Measurements from ENCODE around the gene MYOF.
"Not testable (repeated sequence)": the region's sequence is repeated elsewhere in the genome, so short reads cannot be mapped to it uniquely, and the experiment has no call there.

Gene MYOF

GRCh38 chr10:93431361-93431760, 50.8 kb downstream of the MYOF start:
- no peak for TF ChIP-seq CTCF (IDR thresholded peaks at IDR 0.05; ENCODE audit: low read depth, low read length)
- no peak overlapping the region for H3K4me3 ChIP-seq (replicated peaks in 1 of 2; ENCODE audit: low read depth in 2 of 2, low read length in 2 of 2)
- DNase-seq (ENCODE audit: low read depth in 2 of 2) = no peak

- H3K4me3 ChIP-seq (replicated peaks in 1 of 2; ENCODE audit: low read depth in 2 of 2, low read length in 2 of 2) = no peak overlapping the region
- no peak for DNase-seq (ENCODE audit: low read depth in 2 of 2)
- no peak for TF ChIP-seq CTCF (IDR thresholded peaks at IDR 0.05; ENCODE audit: low read depth, low read length)
These were observed 56.3 kb downstream of the MYOF start for GRCh38 chr10:93425861-93426260.

GRCh38 chr10:93422118-93422517, 60.0 kb downstream of the MYOF start:
- TF ChIP-seq CTCF (IDR thresholded peaks at IDR 0.05; ENCODE audit: low read depth, low read length) = no peak
- DNase-seq (ENCODE audit: low read depth in 2 of 2) = peak in 1 of 2 donors; percentile 36
- no peak overlapping the region for H3K4me3 ChIP-seq (replicated peaks in 1 of 2; ENCODE audit: low read depth in 2 of 2, low read length in 2 of 2)

GRCh38 chr10:93420944-93421825, 60.9 kb downstream of the MYOF start:
- H3K4me3 ChIP-seq (replicated peaks in 1 of 2; ENCODE audit: low read depth in 2 of 2, low read length in 2 of 2) = no peak overlapping the region
- no peak for TF ChIP-seq CTCF (IDR thresholded peaks at IDR 0.05; ENCODE audit: low read depth, low read length)
- no peak for DNase-seq (ENCODE audit: low read depth in 2 of 2)

GRCh38 chr10:93420091-93420490, 62.0 kb downstream of the MYOF start:
- DNase-seq (ENCODE audit: low read depth in 2 of 2) = no peak
- H3K4me3 ChIP-seq (replicated peaks in 1 of 2; ENCODE audit: low read depth in 2 of 2, low read length in 2 of 2) = no peak overlapping the region
- no peak for TF ChIP-seq CTCF (IDR thresholded peaks at IDR 0.05; ENCODE audit: low read depth, low read length)

GRCh38 chr10:93419016-93419415, 63.1 kb downstream of the MYOF start:
- not testable (repeated sequence) for H3K4me3 ChIP-seq (replicated peaks in 1 of 2; ENCODE audit: low read depth in 2 of 2, low read length in 2 of 2); DNase-seq (ENCODE audit: low read depth in 2 of 2)

GRCh38 chr10:93417921-93418320, 64.2 kb downstream of the MYOF start:
- H3K4me3 ChIP-seq (replicated peaks in 1 of 2; ENCODE audit: low read depth in 2 of 2, low read length in 2 of 2) = no peak overlapping the region
- no peak for DNase-seq (ENCODE audit: low read depth in 2 of 2)
- no peak for TF ChIP-seq CTCF (IDR thresholded peaks at IDR 0.05; ENCODE audit: low read depth, low read length)
